DOHH2 (cell line): ENCODE measurements around the gene PCP2.

ENCODE experiments used
- H3F3A ChIP-seq: fragments of 200-600 bp; sonication (generic), shearing (Covaris generic); 2 replicates; pipeline ENCODE4 v1.6.0; 2016; ENCODE audit warnings: antibody characterized with exemption, mild to moderate bottlenecking; ENCODE audit not compliant: control insufficient read depth, insufficient read depth
- H3K27ac ChIP-seq: fragments of 200-600 bp; sonication (generic); 2 replicates; pipeline ENCODE4 v1.5.1; 2014; ENCODE audit warnings: low read depth, mild to moderate bottlenecking, low read length, moderate library complexity
- H3K27me3 ChIP-seq: fragments of 200-600 bp; sonication (generic); 2 replicates; pipeline ENCODE4 v1.6.1; 2014; ENCODE audit warnings: mild to moderate bottlenecking, low read length, mixed read lengths; ENCODE audit not compliant: control insufficient read depth
- H3K36me3 ChIP-seq: fragments of 200-600 bp; sonication (generic); 2 replicates; pipeline ENCODE4 v1.6.1; 2014; ENCODE audit warnings: mild to moderate bottlenecking, low read length, moderate library complexity, mixed read lengths; ENCODE audit not compliant: control insufficient read depth
- H3K4me1 ChIP-seq: fragments of 200-600 bp; sonication (generic); 2 replicates; pipeline ENCODE4 v1.6.1; 2014; ENCODE audit warnings: mild to moderate bottlenecking, low read length, mixed read lengths; ENCODE audit not compliant: control insufficient read depth
- H3K4me2 ChIP-seq: fragments of 200-600 bp; sonication (generic); 2 replicates; pipeline ENCODE4 v1.6.0; 2014; ENCODE audit warnings: mild to moderate bottlenecking, low read length, moderate library complexity
- H3K4me3 ChIP-seq: fragments of 200-600 bp; sonication (generic); 2 replicates; pipeline ENCODE4 v1.5.1; 2014; ENCODE audit warnings: mild to moderate bottlenecking, low read length, mixed read lengths
- H3K79me2 ChIP-seq: fragments of 200-600 bp; sonication (generic); 2 replicates; pipeline ENCODE4 v1.6.1; 2014; ENCODE audit warnings: mild to moderate bottlenecking, low read length, mixed read lengths; ENCODE audit not compliant: control insufficient read depth
- H3K9me2 ChIP-seq: fragments of 200-600 bp; sonication (generic); replicated peaks from 2 replicates; pipeline ENCODE4 v1.6.1; 2014; ENCODE audit warnings: mild to moderate bottlenecking, low read length, mixed read lengths; ENCODE audit not compliant: control insufficient read depth
- H3K9me3 ChIP-seq: fragments of 200-600 bp; sonication (generic); 2 replicates; pipeline ENCODE4 v1.6.1; 2014; ENCODE audit warnings: antibody characterized with exemption, low read length, mixed read lengths; ENCODE audit not compliant: control insufficient read depth, insufficient read depth
- H4K20me1 ChIP-seq: fragments of 200-600 bp; sonication (generic); 2 replicates; pipeline ENCODE4 v1.6.0; 2014; ENCODE audit warnings: low read depth, mild to moderate bottlenecking, antibody characterized with exemption, low read length, moderate library complexity; ENCODE audit not compliant: control insufficient read depth, insufficient read depth
- CTCF ChIP-seq: fragments of 200-600 bp; sonication (generic); IDR thresholded peaks from one replicate; pipeline ENCODE4 v1.5.1; 2014; ENCODE audit warnings: antibody characterized with exemption, mild to moderate bottlenecking, low read depth, low read length; ENCODE audit not compliant: poor library complexity, severe bottlenecking
- EZH2phosphoT487 ChIP-seq: fragments of 200-600 bp; sonication (generic); IDR thresholded peaks from 2 replicates; pipeline ENCODE4 v1.6.1; 2017; ENCODE audit warnings: borderline replicate concordance, mild to moderate bottlenecking, antibody characterized with exemption, low read length, moderate library complexity, mixed read lengths

The PCP2 gene

GRCh38 chr19:7614859-7615741 is 18.4 kb downstream of the PCP2 start:
- no peaks in the 10 kb centered on the region for H4K20me1 ChIP-seq
- no peaks in the 10 kb centered on the region for H3K9me3 ChIP-seq
- no peak overlapping the region for H3K27ac ChIP-seq
- H3K36me3 ChIP-seq = peaks cover 6% of the 10 kb centered on the region
- no peaks in the 10 kb centered on the region for H3K79me2 ChIP-seq
- TF ChIP-seq CTCF (no peak), EZH2phosphoT487 (no peak)
- no peaks in the 10 kb centered on the region for H3K9me2 ChIP-seq
- H3F3A ChIP-seq = no peaks in the 10 kb centered on the region
- no peaks in the 10 kb centered on the region for H3K4me1 ChIP-seq
- no peak overlapping the region for H3K4me3 ChIP-seq
- no peak overlapping the region for H3K4me2 ChIP-seq
- H3K27me3 ChIP-seq = no peaks in the 10 kb centered on the region

- Histone ChIP-seq H3K36me3 (no peaks in the 10 kb centered on the region), H3K9me3 (no peaks in the 10 kb centered on the region), H3K27ac (no peak overlapping the region), H3K4me2 (no peak overlapping the region), H3K4me1 (no peaks in the 10 kb centered on the region), H3K9me2 (no peaks in the 10 kb centered on the region), H3K27me3 (no peaks in the 10 kb centered on the region), H3K4me3 (no peak overlapping the region), H3F3A (no peaks in the 10 kb centered on the region), H3K79me2 (no peaks in the 10 kb centered on the region), H4K20me1 (no peaks in the 10 kb centered on the region)
- no peak for TF ChIP-seq CTCF
- no peak for TF ChIP-seq EZH2phosphoT487
These were observed 20.9 kb downstream of the PCP2 start for GRCh38 chr19:7612282-7613274.

GRCh38 chr19:7611541-7612279 is 21.8 kb downstream of the PCP2 start:
- H3K79me2 ChIP-seq = no peaks in the 10 kb centered on the region
- H3F3A ChIP-seq = no peaks in the 10 kb centered on the region
- no peaks in the 10 kb centered on the region for H3K27me3 ChIP-seq
- H3K9me3 ChIP-seq = no peaks in the 10 kb centered on the region
- no peak overlapping the region for H3K27ac ChIP-seq
- H3K36me3 ChIP-seq = no peaks in the 10 kb centered on the region
- H3K4me2 ChIP-seq = no peak overlapping the region
- H3K9me2 ChIP-seq = no peaks in the 10 kb centered on the region
- no peak overlapping the region for H3K4me3 ChIP-seq
- no peak for TF ChIP-seq EZH2phosphoT487
- no peaks in the 10 kb centered on the region for H4K20me1 ChIP-seq
- H3K4me1 ChIP-seq = no peaks in the 10 kb centered on the region
